ENCODE data around the gene WFDC8.
"Not testable (repeated sequence)": the region's sequence is repeated elsewhere in the genome, so short reads cannot be mapped to it uniquely, and the experiment has no call there.

Gene WFDC8

DNA sequence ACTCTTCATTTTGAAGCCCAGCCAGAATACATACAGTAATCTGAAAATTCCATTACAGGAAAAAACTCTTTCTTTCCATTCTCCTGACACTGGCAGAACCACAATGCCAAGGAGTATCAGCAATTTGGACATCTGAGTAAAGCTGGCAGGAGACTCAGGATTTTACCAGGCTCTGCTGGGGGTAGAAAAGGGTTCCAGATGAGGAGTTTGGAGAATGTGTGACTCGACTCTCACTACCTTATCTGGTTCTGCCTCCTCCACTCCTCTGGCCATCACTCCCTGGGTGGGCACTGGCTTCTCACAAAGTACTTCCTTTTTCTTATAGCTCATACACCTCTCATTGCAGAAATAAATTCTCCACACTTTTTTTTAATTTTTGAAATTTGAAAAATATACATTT is 10.6 kb upstream of the WFDC8 start:
- H3K4me1 ChIP-seq (ENCODE audit: insufficient read depth, poor library complexity, severe bottlenecking), result no peaks in the 10 kb centered on the region
- TF ChIP-seq, protein P1, sequence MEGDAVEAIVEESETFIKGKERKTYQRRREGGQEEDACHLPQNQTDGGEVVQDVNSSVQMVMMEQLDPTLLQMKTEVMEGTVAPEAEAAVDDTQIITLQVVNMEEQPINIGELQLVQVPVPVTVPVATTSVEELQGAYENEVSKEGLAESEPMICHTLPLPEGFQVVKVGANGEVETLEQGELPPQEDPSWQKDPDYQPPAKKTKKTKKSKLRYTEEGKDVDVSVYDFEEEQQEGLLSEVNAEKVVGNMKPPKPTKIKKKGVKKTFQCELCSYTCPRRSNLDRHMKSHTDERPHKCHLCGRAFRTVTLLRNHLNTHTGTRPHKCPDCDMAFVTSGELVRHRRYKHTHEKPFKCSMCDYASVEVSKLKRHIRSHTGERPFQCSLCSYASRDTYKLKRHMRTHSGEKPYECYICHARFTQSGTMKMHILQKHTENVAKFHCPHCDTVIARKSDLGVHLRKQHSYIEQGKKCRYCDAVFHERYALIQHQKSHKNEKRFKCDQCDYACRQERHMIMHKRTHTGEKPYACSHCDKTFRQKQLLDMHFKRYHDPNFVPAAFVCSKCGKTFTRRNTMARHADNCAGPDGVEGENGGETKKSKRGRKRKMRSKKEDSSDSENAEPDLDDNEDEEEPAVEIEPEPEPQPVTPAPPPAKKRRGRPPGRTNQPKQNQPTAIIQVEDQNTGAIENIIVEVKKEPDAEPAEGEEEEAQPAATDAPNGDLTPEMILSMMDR (IDR thresholded peaks at IDR 0.05; ENCODE audit: poor library complexity, severe bottlenecking), result no peak
- DNase-seq (ENCODE audit: low spot score) (no peak), ATAC-seq (ENCODE audit: low read depth) (no peak)
- H3K4me3 ChIP-seq (ENCODE audit: severe bottlenecking), result no peak overlapping the region
- no peak overlapping the region for H3K27ac ChIP-seq (ENCODE audit: poor library complexity, severe bottlenecking)
- H3K27me3 ChIP-seq (ENCODE audit: insufficient read depth, poor library complexity, severe bottlenecking), result peaks cover 10% of the 10 kb centered on the region
- H3K9me3 ChIP-seq (ENCODE audit: severe bottlenecking), result peaks cover 2% of the 10 kb centered on the region
- no peaks in the 10 kb centered on the region for H3K36me3 ChIP-seq (ENCODE audit: low read depth)

DNA sequence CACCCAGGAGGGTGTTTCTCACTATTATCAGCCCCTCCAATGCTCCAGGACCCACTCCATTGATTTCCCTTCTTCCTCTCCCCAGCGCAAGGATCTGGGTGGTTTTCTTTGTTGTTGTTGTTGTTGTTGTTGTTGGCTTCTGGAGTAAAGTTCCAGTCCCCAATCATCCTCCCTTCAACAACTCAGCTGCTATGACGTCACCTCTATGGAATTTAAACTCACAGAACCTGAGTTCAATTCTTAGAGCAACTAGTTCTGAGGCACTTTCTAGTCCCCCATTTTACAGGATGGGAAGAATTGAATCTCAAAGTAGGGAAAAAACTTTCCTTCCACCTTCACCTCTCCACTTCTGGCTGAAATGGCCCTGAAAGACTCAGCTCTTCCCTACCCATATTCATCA is 9.7 kb upstream of the WFDC8 start:
- Histone ChIP-seq H3K27me3 (ENCODE audit: insufficient read depth, poor library complexity, severe bottlenecking) (peaks cover 12% of the 10 kb centered on the region), H3K36me3 (ENCODE audit: low read depth) (no peaks in the 10 kb centered on the region), H3K4me1 (ENCODE audit: insufficient read depth, poor library complexity, severe bottlenecking) (no peaks in the 10 kb centered on the region), H3K27ac (ENCODE audit: poor library complexity, severe bottlenecking) (no peak overlapping the region), H3K9me3 (ENCODE audit: severe bottlenecking) (peaks cover 2% of the 10 kb centered on the region), H3K4me3 (ENCODE audit: severe bottlenecking) (no peak overlapping the region)
- DNase-seq (ENCODE audit: low spot score) (no peak), ATAC-seq (ENCODE audit: low read depth) (no peak)
- TF ChIP-seq, protein P1 (IDR thresholded peaks at IDR 0.05; ENCODE audit: poor library complexity, severe bottlenecking), result no peak

DNA sequence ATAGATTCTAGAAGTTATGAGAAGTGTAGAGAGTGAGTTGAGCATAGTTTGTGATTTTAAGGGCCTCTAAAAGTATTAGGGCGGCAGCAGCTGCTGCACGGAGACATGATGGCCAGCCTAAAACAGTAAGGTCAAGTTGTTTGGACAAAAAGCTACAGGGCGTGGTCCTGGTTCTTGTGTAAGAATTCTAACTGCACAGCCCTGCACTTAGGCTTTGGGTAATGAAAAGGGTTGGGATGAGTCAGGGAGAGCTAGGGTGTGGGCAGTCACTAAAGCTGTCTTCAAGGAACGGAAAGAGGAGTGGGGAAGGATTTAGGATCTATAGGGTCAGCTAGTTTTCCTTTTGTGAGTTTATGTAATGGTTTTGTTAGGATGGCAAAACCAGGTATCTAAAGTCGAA is 6.9 kb upstream of the WFDC8 start:
- H3K9me3 ChIP-seq (ENCODE audit: severe bottlenecking); H3K4me1 ChIP-seq (ENCODE audit: insufficient read depth, poor library complexity, severe bottlenecking); DNase-seq (ENCODE audit: low spot score); H3K36me3 ChIP-seq (ENCODE audit: low read depth); H3K4me3 ChIP-seq (ENCODE audit: severe bottlenecking); ATAC-seq (ENCODE audit: low read depth); H3K27ac ChIP-seq (ENCODE audit: poor library complexity, severe bottlenecking): not testable (repeated sequence)
- peaks cover 25% of the 10 kb centered on the region for H3K27me3 ChIP-seq (ENCODE audit: insufficient read depth, poor library complexity, severe bottlenecking)

DNA sequence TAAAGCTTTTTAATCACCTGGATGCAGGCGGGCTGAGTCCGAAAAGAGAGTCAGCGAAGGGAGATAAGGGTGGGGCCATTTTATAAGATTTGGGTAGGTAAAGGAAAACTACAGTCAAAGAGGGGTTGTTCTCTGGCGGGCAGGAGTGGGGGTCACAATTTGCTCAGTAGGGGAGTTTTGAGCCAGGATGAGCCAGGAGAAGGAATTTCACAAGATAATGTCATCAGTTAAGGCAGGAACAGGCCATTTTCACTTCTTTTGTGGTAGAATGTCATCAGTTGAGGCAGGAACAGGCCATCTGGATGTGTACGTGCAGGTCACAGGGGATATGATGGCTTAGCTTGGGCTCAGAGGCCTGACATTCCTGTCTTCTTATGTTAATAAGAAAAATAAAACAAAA is 5.2 kb upstream of the WFDC8 start:
- not testable (repeated sequence) for H3K4me1 ChIP-seq (ENCODE audit: insufficient read depth, poor library complexity, severe bottlenecking); H3K4me3 ChIP-seq (ENCODE audit: severe bottlenecking); DNase-seq (ENCODE audit: low spot score); H3K9me3 ChIP-seq (ENCODE audit: severe bottlenecking); ATAC-seq (ENCODE audit: low read depth); H3K27ac ChIP-seq (ENCODE audit: poor library complexity, severe bottlenecking); H3K36me3 ChIP-seq (ENCODE audit: low read depth)
- H3K27me3 ChIP-seq (ENCODE audit: insufficient read depth, poor library complexity, severe bottlenecking), result peaks cover 37% of the 10 kb centered on the region

DNA sequence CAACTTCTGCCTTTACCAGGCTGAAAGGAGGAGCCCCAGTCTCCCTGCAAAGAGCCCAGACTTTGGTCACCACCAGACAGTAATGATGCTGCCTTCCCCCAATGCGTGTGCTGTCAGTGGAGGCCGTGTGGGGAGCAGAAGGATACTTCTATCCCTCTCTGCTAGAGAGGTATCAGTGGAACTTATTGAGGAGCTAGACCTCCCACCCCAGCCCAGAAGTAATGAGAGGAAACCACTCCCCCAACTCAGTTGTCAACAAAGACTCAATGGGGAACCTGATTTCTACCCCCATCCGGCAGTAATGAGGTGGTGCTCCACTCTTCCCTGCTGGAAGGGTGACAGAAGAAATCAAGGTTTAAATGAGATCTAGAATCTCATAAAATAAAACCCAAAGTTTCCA is 4.4 kb upstream of the WFDC8 start:
- H3K4me1 ChIP-seq (ENCODE audit: insufficient read depth, poor library complexity, severe bottlenecking), result no peaks in the 10 kb centered on the region
- peaks cover 40% of the 10 kb centered on the region for H3K27me3 ChIP-seq (ENCODE audit: insufficient read depth, poor library complexity, severe bottlenecking)
- ATAC-seq (ENCODE audit: low read depth), result no peak
- no peak for DNase-seq (ENCODE audit: low spot score)
- TF ChIP-seq, protein P1 (IDR thresholded peaks at IDR 0.05; ENCODE audit: poor library complexity, severe bottlenecking), result no peak
- no peak overlapping the region for H3K27ac ChIP-seq (ENCODE audit: poor library complexity, severe bottlenecking)
- H3K9me3 ChIP-seq (ENCODE audit: severe bottlenecking), result no peaks in the 10 kb centered on the region
- H3K36me3 ChIP-seq (ENCODE audit: low read depth), result no peaks in the 10 kb centered on the region
- no peak overlapping the region for H3K4me3 ChIP-seq (ENCODE audit: severe bottlenecking)

DNA sequence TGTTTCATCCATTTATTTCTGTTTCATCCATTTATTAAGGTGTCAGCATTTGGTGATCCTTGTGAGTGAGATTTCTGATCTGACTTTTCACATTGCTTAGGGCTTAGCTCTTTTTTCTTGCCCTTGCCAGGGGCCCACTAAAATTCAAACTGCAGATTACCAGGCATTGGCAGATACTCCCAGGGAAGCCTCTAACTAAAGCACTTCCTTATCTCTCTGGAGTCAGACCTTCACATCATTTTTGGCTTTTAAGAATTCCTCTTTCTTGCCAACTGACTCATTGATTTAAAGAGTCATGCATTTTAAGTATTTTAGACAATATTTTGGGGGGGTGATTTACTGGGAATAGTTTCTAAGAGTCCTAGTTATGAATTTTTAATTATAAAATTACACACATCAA is 2.6 kb upstream of the WFDC8 start:
- Histone ChIP-seq H3K27me3 (ENCODE audit: insufficient read depth, poor library complexity, severe bottlenecking) (peaks cover 41% of the 10 kb centered on the region), H3K4me1 (ENCODE audit: insufficient read depth, poor library complexity, severe bottlenecking) (no peaks in the 10 kb centered on the region), H3K4me3 (ENCODE audit: severe bottlenecking) (no peak overlapping the region), H3K9me3 (ENCODE audit: severe bottlenecking) (no peaks in the 10 kb centered on the region), H3K36me3 (ENCODE audit: low read depth) (no peaks in the 10 kb centered on the region), H3K27ac (ENCODE audit: poor library complexity, severe bottlenecking) (no peak overlapping the region)
- TF ChIP-seq, protein P1 (IDR thresholded peaks at IDR 0.05; ENCODE audit: poor library complexity, severe bottlenecking), result no peak
- DNase-seq (ENCODE audit: low spot score) (no peak), ATAC-seq (ENCODE audit: low read depth) (no peak)
